Fibroblast of skin of back (primary cell): ENCODE measurements around the gene LIN9. TPM values are rescaled to one million over a fixed set of nuclear protein-coding genes. Genes with fewer than 3 reads are reported as not detected.
"Not testable (repeated sequence)": the region's sequence is repeated elsewhere in the genome, so short reads cannot be mapped to it uniquely, and the experiment has no call there.

ENCODE experiments used
- DNase-seq: peaks from one replicate; pipeline ENCODE4 v3.0.0-alpha.2; 2013
- polyA plus RNA-seq, 2 experiments: library from polyadenylated mRNA; unstranded; fragments of 120-200 nt; gene quantifications; one replicate each; pipeline ENCODE4 v1.2.1, GENCODE V29; 2013; ENCODE audit not compliant: insufficient read length in 2 of 2

The LIN9 gene
- 6.3 TPM for polyA plus RNA-seq (2013, experiment 1 of 2; ENCODE audit: insufficient read length)
- polyA plus RNA-seq (2013, experiment 2 of 2; ENCODE audit: insufficient read length): 1.1 TPM

GRCh38 chr1:226308723-226309397 is at the start of gene LIN9:
LIN9 (minus strand) TSS chr1:226309164; CDS start chr1:226309139, 25 bp downstream.
- DNase-seq: peak; percentile 91

DNA sequence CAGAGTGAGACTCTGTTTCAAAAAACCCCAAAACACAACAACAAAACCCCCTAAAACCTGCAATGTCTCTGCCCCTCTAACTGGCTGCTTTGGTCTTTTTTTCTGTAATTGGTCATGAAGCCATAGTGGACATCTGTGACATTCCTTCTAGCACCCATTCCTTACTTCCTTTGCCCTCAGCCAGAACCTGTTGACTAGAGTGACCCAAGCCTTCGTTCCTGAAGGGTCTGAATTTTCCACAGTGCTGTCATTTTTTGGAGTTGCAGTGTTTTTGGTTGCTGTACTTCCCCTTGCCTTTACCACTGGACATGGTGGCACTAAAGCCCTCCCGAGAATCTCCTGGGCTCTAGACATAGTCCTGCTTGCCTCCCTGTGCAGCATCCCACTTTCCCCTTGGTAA is 48.5 kb upstream of the LIN9 start:
- DNase-seq: no peak

GRCh38 chr1:226355669-226356551 is 46.9 kb upstream of the LIN9 start:
- no peak for DNase-seq

- no peak for DNase-seq
Measured at GRCh38 chr1:226355016-226355415, 46.1 kb upstream of the LIN9 start.

- DNase-seq: no peak
Measured at GRCh38 chr1:226353698-226354525, 44.9 kb upstream of the LIN9 start.

DNA sequence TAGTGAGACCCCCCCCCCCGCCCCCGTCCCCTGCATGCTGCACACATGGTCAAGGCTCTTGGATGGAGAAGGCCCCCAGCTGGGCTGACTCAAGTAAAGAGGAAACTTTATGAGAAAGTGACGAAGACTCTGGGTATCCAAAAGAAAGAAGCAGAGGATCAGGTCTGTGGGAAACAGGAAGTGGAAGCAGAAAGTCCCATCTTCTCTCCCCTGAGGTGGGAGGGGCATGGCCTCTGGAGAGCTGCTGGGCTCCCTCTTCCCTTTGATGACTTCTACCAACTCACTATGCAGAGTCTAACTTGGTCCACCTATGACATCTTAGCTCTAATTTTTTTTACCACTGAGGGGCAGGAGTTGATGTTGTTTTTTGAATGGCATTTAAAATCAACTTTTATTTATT is 42.7 kb upstream of the LIN9 start:
- no peak for DNase-seq

GRCh38 chr1:226350519-226350865 is 41.5 kb upstream of the LIN9 start:
- no peak for DNase-seq

DNA sequence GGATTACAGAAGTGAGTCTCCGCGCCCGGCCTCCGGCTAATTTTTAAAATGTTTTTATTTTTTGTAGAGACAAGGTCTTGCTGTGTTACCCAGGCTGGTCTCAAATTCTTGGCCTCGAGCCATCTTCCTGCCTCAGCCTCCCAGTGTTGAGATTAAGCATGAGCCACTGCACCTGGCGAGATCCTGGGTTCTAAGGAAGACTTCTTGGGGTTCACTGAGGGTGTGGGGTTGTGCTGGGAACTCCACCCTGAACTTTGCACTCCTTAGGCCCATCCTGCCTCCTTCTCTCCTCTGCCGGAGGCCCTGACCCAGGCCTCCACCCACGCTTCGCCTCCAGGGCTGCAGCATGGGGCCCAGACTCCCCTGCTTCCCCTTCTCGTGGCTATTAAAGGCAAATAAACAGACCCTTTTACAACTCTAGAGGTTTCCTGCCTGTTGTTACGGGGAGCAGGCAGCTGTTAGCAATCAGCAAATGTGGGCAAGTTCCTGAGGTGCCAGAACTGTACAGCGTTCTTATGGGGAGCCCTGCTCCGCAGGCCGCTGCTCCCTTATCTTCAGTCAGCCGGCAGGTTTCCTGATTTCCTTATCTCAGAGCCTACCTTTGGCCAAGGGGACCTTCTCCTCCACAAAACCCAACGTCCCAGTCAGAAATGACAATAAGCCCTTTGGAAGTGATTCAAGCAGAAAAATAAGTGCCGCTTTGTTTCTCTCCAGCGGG is 41.0 kb upstream of the LIN9 start:
- no peak for DNase-seq

DNA sequence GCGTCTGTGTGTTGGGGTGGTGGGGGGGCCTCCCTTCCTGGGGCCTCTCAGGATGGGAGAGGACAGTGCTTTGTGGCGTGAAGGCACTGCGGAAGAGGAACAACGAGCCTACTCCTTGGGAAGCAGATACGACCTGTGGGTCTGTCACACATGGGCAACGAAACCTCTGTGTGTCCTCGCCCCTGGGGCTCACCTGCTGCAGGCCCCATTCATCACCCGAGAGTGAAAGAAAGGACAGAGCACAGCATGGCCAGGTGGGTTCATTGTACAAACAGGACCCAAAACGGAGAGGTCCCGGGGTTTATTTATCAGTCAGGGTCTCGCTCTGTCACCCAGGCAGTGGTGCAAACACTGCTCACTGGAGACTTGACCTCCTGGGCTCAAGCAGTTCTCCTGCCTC is 40.1 kb upstream of the LIN9 start:
- DNase-seq: no peak

GRCh38 chr1:226344441-226345259 is 35.7 kb upstream of the LIN9 start:
- no peak for DNase-seq

DNA sequence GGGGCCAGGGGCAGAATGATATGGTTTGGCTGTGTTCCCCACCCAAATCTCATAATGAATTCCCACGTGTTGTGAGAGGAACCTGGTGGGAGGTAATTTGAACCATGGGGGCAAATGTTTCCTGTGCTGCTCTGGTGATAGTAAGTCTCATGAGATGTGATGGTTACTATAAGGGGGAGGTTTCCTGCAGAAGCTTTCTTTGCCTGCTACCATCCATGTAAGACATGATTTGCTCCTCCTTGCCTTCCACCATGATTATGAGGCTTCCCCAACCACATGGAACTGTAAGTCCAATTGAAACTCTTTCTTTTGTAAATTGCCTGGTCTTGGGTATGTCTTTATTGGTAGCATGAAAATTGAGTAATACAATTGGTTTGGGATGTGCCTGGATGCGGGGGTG is 33.7 kb upstream of the LIN9 start:
- DNase-seq: no peak

- not testable (repeated sequence) for DNase-seq
Measured at GRCh38 chr1:226340111-226340510, 31.1 kb upstream of the LIN9 start.

GRCh38 chr1:226337276-226337875 is 28.4 kb upstream of the LIN9 start:
- DNase-seq: peak; percentile 11

DNA sequence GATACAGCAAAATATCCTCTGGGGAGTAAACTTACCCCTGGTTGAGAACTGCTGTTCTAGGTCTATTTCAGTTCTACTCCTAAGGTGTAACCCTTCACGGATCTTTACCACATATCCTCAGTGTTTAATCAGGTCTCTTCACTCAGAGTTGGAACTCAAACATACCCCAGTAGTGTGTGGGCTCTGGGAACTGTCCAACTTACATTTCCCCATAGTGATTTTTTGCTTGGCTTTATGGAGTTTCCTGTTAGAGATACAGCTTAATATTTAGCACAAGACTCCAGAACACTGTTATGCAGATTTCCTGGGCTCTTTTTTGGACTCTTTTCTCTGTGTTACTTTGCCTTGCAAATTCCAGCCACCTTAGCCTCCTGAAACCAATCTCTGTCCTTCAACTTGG is 26.7 kb upstream of the LIN9 start:
- DNase-seq: no peak

DNA sequence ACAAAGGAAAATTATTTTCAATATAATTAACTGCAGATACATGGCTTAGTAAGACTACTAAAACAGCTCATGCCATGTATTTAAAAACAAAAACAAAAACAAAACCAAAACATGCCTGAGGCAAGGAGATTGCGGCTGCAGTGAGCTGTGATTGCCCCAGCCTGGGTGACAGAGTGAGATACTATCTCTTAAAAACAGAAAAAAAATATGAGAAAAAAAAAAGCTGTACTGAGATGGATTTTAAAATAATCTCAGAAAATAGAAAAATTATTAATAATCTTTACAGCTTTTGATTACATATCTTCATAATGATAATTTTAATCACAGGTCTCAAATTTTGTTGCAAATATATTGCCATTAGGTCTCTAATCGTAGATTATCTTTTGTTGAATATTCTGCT is 24.0 kb upstream of the LIN9 start:
- DNase-seq: no peak

DNA sequence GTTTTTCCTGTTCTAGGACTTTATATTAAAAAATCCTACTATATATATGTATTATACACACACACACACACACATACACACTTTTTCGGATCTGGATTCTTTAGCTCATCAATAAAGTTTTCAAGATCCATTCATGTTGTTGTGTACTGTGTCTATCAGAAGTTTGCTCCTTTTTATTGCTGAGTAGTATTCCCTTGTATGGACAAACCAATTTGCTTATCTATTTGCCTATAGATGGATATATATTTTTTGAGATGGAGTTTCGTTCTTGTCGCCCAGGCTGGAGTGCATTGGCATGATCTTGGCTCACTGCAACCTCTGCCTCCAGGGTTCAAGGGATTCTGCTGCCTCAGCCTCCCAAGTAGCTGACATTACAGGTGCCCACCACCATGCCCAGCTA is 20.3 kb upstream of the LIN9 start:
- DNase-seq: no peak

GRCh38 chr1:226327761-226328162 is 18.8 kb upstream of the LIN9 start:
- no peak for DNase-seq

DNA sequence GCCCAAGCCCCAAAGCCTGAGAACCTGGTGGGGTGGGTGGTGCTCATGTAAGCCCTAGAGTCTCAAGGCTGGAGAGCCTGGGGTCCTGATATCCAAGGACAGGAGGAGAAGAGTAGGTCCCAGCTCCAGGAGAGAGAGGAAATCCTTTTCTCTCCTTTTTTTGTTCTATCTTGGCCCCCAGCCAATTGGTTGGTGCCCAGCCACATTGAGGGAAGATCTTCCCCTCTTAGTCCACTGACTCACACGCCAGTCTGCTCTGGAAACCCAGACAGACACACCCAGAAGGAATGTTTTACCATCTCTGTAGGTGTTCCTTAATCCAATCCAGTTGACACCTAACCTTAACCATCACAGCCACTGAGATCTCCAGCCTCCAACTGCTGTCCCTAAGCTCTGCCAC is 16.2 kb upstream of the LIN9 start:
- peak; percentile 34 for DNase-seq

GRCh38 chr1:226324479-226324878 is 15.5 kb upstream of the LIN9 start:
- DNase-seq: no peak

- DNase-seq: no peak
Measured at GRCh38 chr1:226322986-226323385, 14.0 kb upstream of the LIN9 start.

DNA sequence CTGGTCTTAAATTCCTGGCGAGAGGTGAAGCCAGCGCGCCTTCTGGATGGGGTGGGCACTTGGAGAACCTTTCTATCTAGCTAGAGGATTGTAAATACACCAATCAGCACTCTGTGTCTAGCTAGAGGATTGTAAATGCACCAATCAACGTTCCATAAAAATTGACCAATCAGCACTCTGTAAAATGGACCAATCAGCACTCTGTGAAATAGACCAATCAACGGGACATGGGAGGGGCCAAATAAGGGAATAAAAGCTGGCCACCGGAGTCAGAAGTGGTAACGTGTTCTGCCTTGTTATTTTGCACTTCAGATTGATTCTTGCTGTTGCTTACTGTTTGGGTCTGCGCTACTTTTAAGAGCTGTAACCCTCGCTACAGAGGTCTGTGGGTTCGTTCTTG is 12.0 kb upstream of the LIN9 start:
- DNase-seq: no peak
